Liver (tissue), 9 donors: Measurements from ENCODE around the gene KBTBD13. TPM values are rescaled to one million over a fixed set of nuclear protein-coding genes. Genes with fewer than 3 reads are reported as not detected.
"Not testable (repeated sequence)": the region's sequence is repeated elsewhere in the genome, so short reads cannot be mapped to it uniquely, and the experiment has no call there.

Experiments
- DNase-seq: peaks from one replicate; pipeline ENCODE4 v3.0.0-alpha.2; 2017; ENCODE audit warnings: low spot score
- H3K27ac ChIP-seq, 2 donors: one replicate each; pipeline ENCODE4 v1.7.0; 2013; ENCODE audit warnings: inconsistent platforms in 2 of 2, low read length in 2 of 2, control low read depth in 1 of 2, low read depth in 1 of 2, mild to moderate bottlenecking in 1 of 2
- H3K27me3 ChIP-seq, 4 donors: one replicate each; pipeline versions ENCODE4 v1.6.1 to v1.7.0; 2013; ENCODE audit warnings: low read length in 3 of 4, inconsistent platforms in 1 of 4, mild to moderate bottlenecking in 1 of 4, moderate library complexity in 1 of 4; ENCODE audit not compliant: control insufficient read depth in 4 of 4, insufficient read depth in 4 of 4
- H3K36me3 ChIP-seq, 4 donors: one replicate each; pipeline versions ENCODE4 v1.6.1 to v1.7.0; 2013; ENCODE audit warnings: low read length in 3 of 4, mild to moderate bottlenecking in 3 of 4, low read depth in 1 of 4, moderate library complexity in 1 of 4; ENCODE audit not compliant: control insufficient read depth in 4 of 4, insufficient read depth in 3 of 4
- H3K4me1 ChIP-seq, 4 donors: one replicate each; pipeline versions ENCODE4 v1.6.1 to v1.7.0; 2013; ENCODE audit warnings: low read length in 3 of 4, mild to moderate bottlenecking in 3 of 4, moderate library complexity in 1 of 4; ENCODE audit not compliant: control insufficient read depth in 4 of 4, insufficient read depth in 4 of 4
- H3K4me3 ChIP-seq, 3 donors: one replicate each; pipeline versions ENCODE4 v1.6.1 to v1.7.0; 2013; ENCODE audit warnings: low read length in 3 of 3, control low read depth in 1 of 3, low read depth in 1 of 3, mild to moderate bottlenecking in 1 of 3
- H3K9ac ChIP-seq, 2 donors: one replicate each; pipeline ENCODE4 v1.7.0; 2013; ENCODE audit warnings: low read length in 2 of 2, mild to moderate bottlenecking in 2 of 2, moderate library complexity in 2 of 2, control low read depth in 1 of 2, low read depth in 1 of 2
- H3K9me3 ChIP-seq, 4 donors: one replicate each; pipeline versions ENCODE4 v1.6.1 to v1.7.0; 2013; ENCODE audit warnings: low read length in 3 of 4; ENCODE audit not compliant: control insufficient read depth in 4 of 4
- ATF3 ChIP-seq: IDR thresholded peaks from 2 replicates; pipeline ENCODE4 v1.6.1; 2016; ENCODE audit warnings: antibody characterized with exemption
- CTCF ChIP-seq: fragments of 150-350 bp; IDR thresholded peaks from 2 replicates; pipeline ENCODE4 v1.5.1; 2017; ENCODE audit warnings: improper control_type of control experiment, low read depth, low read length; ENCODE audit not compliant: missing input control
- EGR1 ChIP-seq, 2 donors: IDR thresholded peaks; 2 replicates each; pipeline ENCODE4 v1.6.1; 2016 to 2018; ENCODE audit warnings: antibody characterized with exemption in 2 of 2, low read depth in 2 of 2
- FOXA1 ChIP-seq: IDR thresholded peaks from 2 replicates; pipeline ENCODE4 v1.6.1; 2016; ENCODE audit warnings: antibody characterized with exemption
- FOXA2 ChIP-seq: IDR thresholded peaks from 2 replicates; pipeline ENCODE4 v1.6.1; 2016; ENCODE audit warnings: antibody characterized with exemption
- GABPA ChIP-seq, 2 donors: IDR thresholded peaks in 1 of 2; conservative IDR thresholded peaks in 1 of 2; 2 replicates each; pipeline ENCODE4 v1.6.1; 2016; ENCODE audit warnings: antibody characterized with exemption in 2 of 2, mild to moderate bottlenecking in 1 of 2, moderate library complexity in 1 of 2
- HNF4A ChIP-seq, 2 donors: conservative IDR thresholded peaks; 2 replicates each; pipeline ENCODE4 v1.6.1; 2016; ENCODE audit warnings: antibody characterized with exemption in 2 of 2, mild to moderate bottlenecking in 2 of 2
- HNF4G ChIP-seq: IDR thresholded peaks from 2 replicates; pipeline ENCODE4 v1.6.1; 2016; ENCODE audit warnings: antibody characterized with exemption
- JUND ChIP-seq, 2 donors: IDR thresholded peaks; 2 replicates each; pipeline ENCODE4 v1.6.1; 2016; ENCODE audit warnings: antibody characterized with exemption in 2 of 2
- MAX ChIP-seq: IDR thresholded peaks from 2 replicates; pipeline ENCODE4 v1.6.1; 2016; ENCODE audit warnings: antibody characterized with exemption
- NR2F2 ChIP-seq: IDR thresholded peaks from 2 replicates; pipeline ENCODE4 v1.6.1; 2016; ENCODE audit warnings: antibody characterized with exemption
- RAD21 ChIP-seq, 2 donors: IDR thresholded peaks; 2 replicates each; pipeline ENCODE4 v1.6.1; 2016; ENCODE audit warnings: antibody characterized with exemption in 2 of 2, mild to moderate bottlenecking in 2 of 2
- REST ChIP-seq: IDR thresholded peaks from 2 replicates; pipeline ENCODE4 v1.6.1; 2016; ENCODE audit warnings: antibody characterized with exemption, mild to moderate bottlenecking
- RXRA ChIP-seq, 2 donors: IDR thresholded peaks; 2 replicates each; pipeline ENCODE4 v1.6.1; 2017 to 2018; ENCODE audit warnings: antibody characterized with exemption in 2 of 2, mild to moderate bottlenecking in 1 of 2
- SP1 ChIP-seq: IDR thresholded peaks from 2 replicates; pipeline ENCODE4 v1.6.1; 2018; ENCODE audit warnings: antibody characterized with exemption, mild to moderate bottlenecking
- TAF1 ChIP-seq: conservative IDR thresholded peaks from 2 replicates; pipeline ENCODE4 v1.6.1; 2016; ENCODE audit warnings: antibody characterized with exemption, mild to moderate bottlenecking
- YY1 ChIP-seq: IDR thresholded peaks from 2 replicates; pipeline ENCODE4 v1.6.1; 2016; ENCODE audit warnings: antibody characterized with exemption, mild to moderate bottlenecking
- ZBTB33 ChIP-seq: IDR thresholded peaks from 2 replicates; pipeline ENCODE4 v1.6.1; 2016; ENCODE audit warnings: antibody characterized with exemption
- WGBS: extraction: QIAGEN DNeasy Blood & Tissue Kit; methylation state at CpG from one replicate; pipeline ENCODE4 v1.1.7; 2013; 5-methylcytosine and 5-hydroxymethylcytosine counted together
- polyA plus RNA-seq, 2 donors: library from polyadenylated mRNA; stranded (reverse) in 1 of 2; unstranded in 1 of 2; fragments of 200-250 nt in 1 of 2; fragments of >200 nt in 1 of 2; fragmentation: Nextera tagmentation in 1 of 2; extraction: Ambion mirVana in 1 of 2; gene quantifications; one replicate each; pipeline versions ENCODE4 v1.2.1 to v1.2.3, GENCODE V29; 2013 to 2015
- total RNA-seq, 2 donors: library from RNA; depleted of rRNA; stranded (reverse); fragments of >200 nt; gene quantifications; one replicate each; pipeline ENCODE4 v1.2.3, GENCODE V29; 2014
- donor health status: healthy.
- donor health status: healthy.
- donor health status: healthy.
- donor health status: healthy.
- donor health status: healthy.

KBTBD13 gene
- total and polyA plus RNA-seq, 4 donors: not detected

GRCh38 chr15:65099336-65099735 lies 22.8 kb downstream of the KBTBD13 start:
- DNase-seq: no peak
- Histone ChIP-seq H3K4me3 (no peak overlapping the region), H3K9ac (no peak overlapping the region), H3K4me1 (peaks cover 0 to 16% (median 12%) of the 10 kb centered on the region in 4 donors), H3K27ac (no peak overlapping the region), H3K36me3 (peaks cover 10 to 32% (median 18%) of the 10 kb centered on the region in 4 donors), H3K9me3 (no peaks in the 10 kb centered on the region), H3K27me3 (no peaks in the 10 kb centered on the region)
- no peak for TF ChIP-seq TAF1
- TF ChIP-seq YY1: no peak
- 96% methylated on average over 5 of the region's 5 CpGs for WGBS

- Histone ChIP-seq H3K36me3 (peaks cover 10 to 32% (median 18%) of the 10 kb centered on the region in 4 donors), H3K4me1 (peaks cover 0 to 12% (median 9%) of the 10 kb centered on the region in 4 donors)
- not testable (repeated sequence) for H3K4me3 ChIP-seq, H3K9me3 ChIP-seq, H3K9ac ChIP-seq, H3K27ac ChIP-seq, DNase-seq, H3K27me3 ChIP-seq
- WGBS: 96% methylated on average over 10 of the region's 10 CpGs
Observed at GRCh38 chr15:65099801-65100200, 23.3 kb downstream of the KBTBD13 start.

- Histone ChIP-seq H3K4me3 (no peak overlapping the region), H3K9me3 (no peaks in the 10 kb centered on the region), H3K36me3 (peaks cover 10 to 36% (median 20%) of the 10 kb centered on the region in 4 donors), H3K4me1 (peaks cover 0 to 5% (median 2%) of the 10 kb centered on the region in 4 donors), H3K27me3 (no peaks in the 10 kb centered on the region), H3K27ac (no peak overlapping the region), H3K9ac (no peak overlapping the region)
- no peak for TF ChIP-seq ZBTB33
- no peak for TF ChIP-seq ATF3
- no peak for TF ChIP-seq SP1
- no peak for TF ChIP-seq HNF4G
- TF ChIP-seq TAF1: no peak
- no peak for TF ChIP-seq HNF4A (conservative IDR thresholded peaks at IDR 0.05)
- no peak for TF ChIP-seq REST
- TF ChIP-seq MAX: no peak
- no peak for TF ChIP-seq EGR1 (IDR thresholded peaks at IDR 0.05; ENCODE audit: low read depth in 2 of 2)
- TF ChIP-seq FOXA2: no peak
- no peak for TF ChIP-seq CTCF
- TF ChIP-seq GABPA (IDR thresholded peaks at IDR 0.05 in 1 of 2, conservative IDR thresholded peaks at IDR 0.05 in 1 of 2): no peak
- no peak for TF ChIP-seq RAD21 (IDR thresholded peaks at IDR 0.05)
- no peak for TF ChIP-seq RXRA (IDR thresholded peaks at IDR 0.05)
- no peak for TF ChIP-seq NR2F2
- no peak for TF ChIP-seq FOXA1
- TF ChIP-seq YY1: no peak
- no peak for TF ChIP-seq JUND (IDR thresholded peaks at IDR 0.05)
- no peak for DNase-seq
- 83% methylated on average over 7 of the region's 7 CpGs for WGBS
Observed at GRCh38 chr15:65100442-65100841, 23.9 kb downstream of the KBTBD13 start.
